Thoracic aorta (tissue), 2 donors: ENCODE results near the gene DNAJB12. TPM values are rescaled to one million over a fixed set of nuclear protein-coding genes. Genes with fewer than 3 reads are reported as not detected.
A peak's percentile ranks its signal among the peaks of the same experiment; 100 is the strongest.

ENCODE experiments used
- ATAC-seq: fragments of 150-250 bp; one replicate; pipeline ENCODE4 v1.8.0; 2017; ENCODE audit warnings: low read depth; ENCODE audit not compliant: insufficient number of reproducible peaks, low FRiP score
- DNase-seq: peaks from one replicate; pipeline ENCODE4 v3.0.0-alpha.2; 2020; ENCODE audit warnings: low spot score
- H3K27ac ChIP-seq, 2 donors: fragments of 200-600 bp; sonication (generic); 1 replicate in 1 of 2; 2 replicates in 1 of 2; pipeline ENCODE4 v1.5.1; 2016; ENCODE audit warnings: mild to moderate bottlenecking in 2 of 2, moderate library complexity in 2 of 2
- H3K27me3 ChIP-seq: fragments of 200-600 bp; sonication (generic); replicated peaks from 2 replicates; pipeline ENCODE4 v1.6.0; 2016; ENCODE audit warnings: mild to moderate bottlenecking; ENCODE audit not compliant: insufficient read depth
- H3K36me3 ChIP-seq: fragments of 200-600 bp; sonication (generic); one replicate; pipeline ENCODE4 v1.5.1; 2016
- H3K4me1 ChIP-seq, 2 donors: fragments of 200-600 bp; sonication (generic); 1 replicate in 1 of 2; 2 replicates in 1 of 2; pipeline versions ENCODE4 v1.5.1 to v1.6.0; 2016; ENCODE audit warnings: low read depth in 2 of 2, mild to moderate bottlenecking in 1 of 2; ENCODE audit not compliant: control insufficient read depth in 1 of 2
- H3K4me3 ChIP-seq: fragments of 200-600 bp; sonication (generic); 2 replicates; pipeline ENCODE4 v1.5.1; 2016; ENCODE audit warnings: mild to moderate bottlenecking
- H3K9me3 ChIP-seq: fragments of 200-600 bp; sonication (generic); 2 replicates; pipeline ENCODE4 v1.5.1; 2016
- total RNA-seq, 2 donors: library from RNA; depleted of rRNA; stranded (reverse); fragments of >200 nt; gene quantifications; one replicate each; pipeline versions ENCODE4 v1.1.0 to v1.2.3, GENCODE V29; 2016
- TF ChIP-seq, protein P1 (sequence below): fragments of 200-600 bp; sonication (generic); IDR thresholded peaks from one replicate; pipeline ENCODE4 v1.5.1; 2019; ENCODE audit warnings: antibody characterized with exemption

Gene DNAJB12
- total RNA-seq, 2 donors from 2014 or later: 33.3 to 39.5 TPM

DNA sequence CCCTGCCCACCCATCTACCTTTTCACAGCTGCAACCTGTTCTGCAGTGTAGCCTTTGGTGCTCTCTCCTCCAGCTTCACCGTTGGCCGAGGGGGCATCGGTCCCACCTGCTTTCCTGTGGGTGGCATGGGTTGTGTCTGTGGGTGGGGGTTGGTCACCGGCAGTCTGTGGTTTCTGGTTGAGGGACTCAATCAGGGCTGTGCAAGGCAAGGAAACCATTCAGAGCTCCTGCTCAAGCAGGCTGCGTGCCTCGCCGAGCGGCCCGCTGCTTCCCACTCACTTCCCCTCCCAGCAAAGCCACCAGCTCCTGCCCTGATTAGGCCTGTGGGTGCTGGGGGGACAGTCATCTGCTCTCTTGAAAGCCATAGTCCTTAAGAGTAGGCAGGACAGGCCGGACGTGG, 9.8 kb downstream of the DNAJB12 start:
- no peaks in the 10 kb centered on the region for H3K27me3 ChIP-seq
- no peak for DNase-seq
- peaks cover 0 to 9% of the 10 kb centered on the region in 2 donors for H3K4me1 ChIP-seq
- no peaks in the 10 kb centered on the region for H3K9me3 ChIP-seq
- ATAC-seq: no peak
- no peak overlapping the region for H3K27ac ChIP-seq
- TF ChIP-seq, protein P1, sequence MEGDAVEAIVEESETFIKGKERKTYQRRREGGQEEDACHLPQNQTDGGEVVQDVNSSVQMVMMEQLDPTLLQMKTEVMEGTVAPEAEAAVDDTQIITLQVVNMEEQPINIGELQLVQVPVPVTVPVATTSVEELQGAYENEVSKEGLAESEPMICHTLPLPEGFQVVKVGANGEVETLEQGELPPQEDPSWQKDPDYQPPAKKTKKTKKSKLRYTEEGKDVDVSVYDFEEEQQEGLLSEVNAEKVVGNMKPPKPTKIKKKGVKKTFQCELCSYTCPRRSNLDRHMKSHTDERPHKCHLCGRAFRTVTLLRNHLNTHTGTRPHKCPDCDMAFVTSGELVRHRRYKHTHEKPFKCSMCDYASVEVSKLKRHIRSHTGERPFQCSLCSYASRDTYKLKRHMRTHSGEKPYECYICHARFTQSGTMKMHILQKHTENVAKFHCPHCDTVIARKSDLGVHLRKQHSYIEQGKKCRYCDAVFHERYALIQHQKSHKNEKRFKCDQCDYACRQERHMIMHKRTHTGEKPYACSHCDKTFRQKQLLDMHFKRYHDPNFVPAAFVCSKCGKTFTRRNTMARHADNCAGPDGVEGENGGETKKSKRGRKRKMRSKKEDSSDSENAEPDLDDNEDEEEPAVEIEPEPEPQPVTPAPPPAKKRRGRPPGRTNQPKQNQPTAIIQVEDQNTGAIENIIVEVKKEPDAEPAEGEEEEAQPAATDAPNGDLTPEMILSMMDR: no peak
- peaks cover 40% of the 10 kb centered on the region for H3K36me3 ChIP-seq
- no peak overlapping the region for H3K4me3 ChIP-seq

GRCh38 chr10:72342911-72343310, 11.8 kb downstream of the DNAJB12 start:
- H3K9me3 ChIP-seq: no peaks in the 10 kb centered on the region
- TF ChIP-seq, protein P1: no peak
- no peak overlapping the region for H3K27ac ChIP-seq
- peaks cover 0 to 5% of the 10 kb centered on the region in 2 donors for H3K4me1 ChIP-seq
- H3K4me3 ChIP-seq: no peak overlapping the region
- no peaks in the 10 kb centered on the region for H3K27me3 ChIP-seq
- peaks cover 35% of the 10 kb centered on the region for H3K36me3 ChIP-seq
- no peak for ATAC-seq
- DNase-seq: no peak

DNA sequence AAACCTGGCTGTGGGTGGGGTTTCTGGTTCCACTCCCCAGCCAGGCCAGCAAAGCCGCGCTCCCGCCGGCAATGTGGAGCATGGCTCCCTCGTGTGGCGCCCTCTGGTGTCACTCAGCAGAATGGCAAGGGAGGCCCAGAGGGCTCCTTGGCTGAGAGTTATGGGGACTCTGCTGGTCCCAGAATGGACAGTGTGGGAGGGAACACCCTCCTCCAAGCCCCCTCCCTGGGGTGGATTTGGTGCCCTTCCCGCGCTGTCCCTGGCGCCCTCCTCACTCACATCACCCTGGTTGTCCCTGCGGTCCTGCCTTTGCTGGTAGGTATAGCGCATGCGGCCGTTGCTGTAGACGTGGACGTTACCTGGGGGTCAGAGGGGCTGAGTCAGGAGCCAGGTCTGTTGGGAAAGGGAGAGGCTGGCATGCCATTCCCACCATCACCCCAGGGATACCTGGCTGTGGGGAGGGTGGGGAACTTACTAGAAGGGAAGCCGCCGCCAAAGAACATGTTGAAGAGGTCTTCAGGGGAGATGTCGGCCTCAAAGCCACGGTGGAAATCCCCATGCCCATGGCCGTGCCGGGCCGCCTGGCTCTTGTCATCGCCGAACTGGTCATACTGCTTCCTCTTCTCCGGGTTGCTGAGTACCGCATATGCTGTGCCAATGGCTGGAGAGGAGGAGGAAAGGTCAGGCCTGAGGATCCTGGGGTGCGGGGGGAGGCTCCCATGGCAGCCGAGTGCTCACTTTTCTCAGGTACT, 14.0 kb downstream of the DNAJB12 start:
- Histone ChIP-seq H3K4me3 (no peak overlapping the region), H3K27ac (no peak overlapping the region), H3K36me3 (peaks cover 40% of the 10 kb centered on the region), H3K9me3 (no peaks in the 10 kb centered on the region), H3K4me1 (peaks cover 9 to 24% of the 10 kb centered on the region in 2 donors), H3K27me3 (no peaks in the 10 kb centered on the region)
- no peak for ATAC-seq
- TF ChIP-seq, protein P1: peak; percentile 91
- DNase-seq: no peak

GRCh38 chr10:72338180-72338579, 16.5 kb downstream of the DNAJB12 start:
- Histone ChIP-seq H3K27ac (no peak overlapping the region), H3K36me3 (peaks cover 41% of the 10 kb centered on the region), H3K4me1 (peaks cover 28 to 47% of the 10 kb centered on the region in 2 donors), H3K9me3 (no peaks in the 10 kb centered on the region), H3K4me3 (no peak overlapping the region), H3K27me3 (no peaks in the 10 kb centered on the region)
- TF ChIP-seq, protein P1: no peak
- DNase-seq: no peak
- no peak for ATAC-seq

GRCh38 chr10:72337722-72338121, 17.0 kb downstream of the DNAJB12 start:
- no peak for DNase-seq
- Histone ChIP-seq H3K27ac (no peak overlapping the region), H3K9me3 (no peaks in the 10 kb centered on the region), H3K4me1 (peaks cover 29 to 47% of the 10 kb centered on the region in 2 donors), H3K27me3 (no peaks in the 10 kb centered on the region), H3K36me3 (peaks cover 37% of the 10 kb centered on the region), H3K4me3 (no peak overlapping the region)
- TF ChIP-seq, protein P1: no peak
- no peak for ATAC-seq
